GM12875 (cell line): ENCODE measurements around the gene TUBG2.
"Not testable (repeated sequence)": the region's sequence is repeated elsewhere in the genome, so short reads cannot be mapped to it uniquely, and the experiment has no call there.

Source experiments
- H3K4me3 ChIP-seq: one replicate; pipeline ENCODE4 v1.5.1; 2011; ENCODE audit warnings: low read depth, low read length, control low read depth
- CTCF ChIP-seq: IDR thresholded peaks from 2 replicates; pipeline ENCODE4 v1.5.1; 2011; ENCODE audit warnings: low read depth, mild to moderate bottlenecking, control low read depth, inconsistent platforms, low read length, moderate library complexity, borderline replicate concordance; ENCODE audit not compliant: insufficient read depth

Gene TUBG2

GRCh38 chr17:42659079-42659931 lies at the start of gene TUBG2:
TUBG2 (plus strand) TSS chr17:42659284; CDS start chr17:42659504, 220 bp downstream.
- H3K4me3 ChIP-seq = peak within 1 kb of the TSS; percentile 60
- no peak for TF ChIP-seq CTCF

GRCh38 chr17:42609814-42610801 lies 49.0 kb upstream of the TUBG2 start:
- peak overlapping the region; percentile 90 for H3K4me3 ChIP-seq

DNA sequence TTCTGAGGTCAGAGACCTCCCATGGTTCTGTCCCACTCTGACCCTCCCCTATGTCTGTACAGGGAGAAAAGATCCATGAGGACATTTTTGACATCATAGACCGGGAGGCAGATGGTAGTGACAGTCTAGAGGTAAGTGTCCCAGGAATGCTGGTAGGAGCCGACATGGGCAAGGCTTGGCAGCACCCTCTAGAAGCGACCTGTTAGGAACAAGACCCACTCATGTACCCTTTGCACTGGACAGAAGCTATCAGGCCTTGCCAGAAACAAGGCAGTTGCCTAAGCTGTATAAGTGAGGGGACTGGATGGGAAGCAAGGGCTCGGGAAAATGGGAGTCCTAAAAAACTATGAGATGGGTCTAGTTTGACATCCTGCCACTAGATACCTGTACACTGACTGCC lies 47.1 kb upstream of the TUBG2 start:
- no peak for TF ChIP-seq CTCF
- H3K4me3 ChIP-seq = no peak overlapping the region

DNA sequence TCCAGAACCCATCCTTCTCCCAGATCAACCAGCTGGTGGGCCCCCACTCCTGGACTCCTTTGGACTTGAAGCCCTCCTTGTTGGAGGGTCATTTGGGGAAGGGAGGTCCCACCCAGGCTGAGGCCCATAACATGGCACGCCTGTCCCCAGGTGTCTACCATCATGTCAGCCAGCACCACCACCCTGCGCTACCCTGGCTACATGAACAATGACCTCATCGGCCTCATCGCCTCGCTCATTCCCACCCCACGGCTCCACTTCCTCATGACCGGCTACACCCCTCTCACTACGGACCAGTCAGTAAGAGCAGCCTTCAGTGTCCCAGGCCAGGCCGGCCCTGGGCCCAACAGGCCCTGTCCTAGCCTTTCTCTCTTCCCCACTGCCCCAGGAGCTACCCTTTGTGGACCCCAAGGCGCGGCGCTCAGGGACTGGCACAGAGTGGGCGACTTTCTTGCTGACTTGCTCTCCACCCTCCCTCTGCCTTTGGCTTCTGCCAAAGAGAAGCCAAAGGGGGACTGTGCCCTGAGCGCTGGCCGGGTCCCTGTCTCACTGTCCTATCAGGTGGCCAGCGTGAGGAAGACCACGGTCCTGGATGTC lies 45.3 kb upstream of the TUBG2 start:
- H3K4me3 ChIP-seq = no peak overlapping the region
- no peak for TF ChIP-seq CTCF

- peak overlapping the region; percentile 0 for H3K4me3 ChIP-seq
- TF ChIP-seq CTCF = no peak
Observed at GRCh38 chr17:42617956-42618431, 41.1 kb upstream of the TUBG2 start.

GRCh38 chr17:42618442-42619150 lies 40.5 kb upstream of the TUBG2 start:
- H3K4me3 ChIP-seq = peak overlapping the region; percentile 0
- TF ChIP-seq CTCF = peak; percentile 18; the same call in 1 of the 2 replicates

DNA sequence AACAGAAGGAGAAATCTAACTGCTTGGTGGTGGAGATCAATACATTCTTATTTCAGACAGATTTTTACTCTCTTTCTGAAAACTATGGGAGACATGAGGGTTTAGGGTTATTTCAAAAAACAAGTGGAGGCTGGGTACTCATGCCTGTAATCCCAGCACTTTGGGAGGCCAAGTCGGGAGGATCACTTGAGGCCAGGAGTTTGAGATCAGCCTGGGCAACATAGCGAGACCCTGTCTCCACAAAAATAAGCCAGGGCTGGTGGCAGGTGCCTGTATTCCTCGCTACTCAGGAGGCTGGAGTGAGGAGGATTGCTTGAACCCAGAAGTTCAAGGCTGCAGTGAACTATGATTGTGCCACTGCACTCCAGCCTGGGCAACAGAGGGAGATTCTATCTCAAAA lies 37.1 kb upstream of the TUBG2 start:
- H3K4me3 ChIP-seq = not testable (repeated sequence)
